GM19452 (cell line): ENCODE results near the gene CSH1.
"Not testable (repeated sequence)": the region's sequence is repeated elsewhere in the genome, so short reads cannot be mapped to it uniquely, and the experiment has no call there.

Source experiments
- ATAC-seq: cut with Tn5 transposase; IDR thresholded peaks from one replicate; pipeline ENCODE4 v1.9.1; 2021; ENCODE audit not compliant: unreplicated experiment

The CSH1 gene

DNA sequence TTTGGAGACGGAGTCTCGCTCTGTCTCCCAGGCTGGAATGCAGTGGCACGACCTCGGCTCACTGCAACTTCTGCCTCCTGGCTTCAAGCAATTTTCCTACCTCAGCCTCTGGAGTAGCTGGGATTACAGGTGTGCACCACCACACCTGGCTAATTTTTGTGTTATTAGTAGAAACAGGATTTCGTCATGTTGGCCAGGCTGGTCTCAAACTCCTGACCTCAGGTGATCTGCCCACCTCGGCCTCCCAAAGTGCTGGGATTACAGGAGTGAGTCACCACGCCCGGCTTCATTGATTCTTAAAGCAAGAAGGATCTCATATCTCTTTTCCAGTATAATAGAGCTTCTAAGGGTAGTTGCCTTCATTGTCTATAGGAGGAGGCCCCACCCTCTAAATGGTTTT, 8.4 kb upstream of the CSH1 start:
- not testable (repeated sequence) for ATAC-seq

DNA sequence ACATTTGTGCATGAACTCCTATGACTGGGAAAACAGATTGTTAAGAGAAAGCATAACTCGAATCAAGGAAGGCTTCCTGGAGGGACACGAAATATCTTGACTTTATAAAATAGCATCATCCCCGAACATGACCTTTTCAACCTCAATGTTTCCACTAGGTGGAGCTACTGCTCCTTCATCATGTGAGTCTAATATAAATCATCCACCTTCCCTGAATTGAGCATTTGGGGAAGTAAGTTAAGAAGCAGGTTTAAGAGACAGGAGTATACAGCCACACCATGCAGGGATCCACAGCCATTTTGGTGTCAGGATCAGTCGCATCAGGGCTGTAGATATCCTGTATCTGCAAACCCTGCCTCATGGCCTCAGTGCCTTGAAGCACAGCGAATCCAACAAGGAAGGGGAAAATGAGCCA, 7.4 kb upstream of the CSH1 start:
- ATAC-seq = not testable (repeated sequence)

DNA sequence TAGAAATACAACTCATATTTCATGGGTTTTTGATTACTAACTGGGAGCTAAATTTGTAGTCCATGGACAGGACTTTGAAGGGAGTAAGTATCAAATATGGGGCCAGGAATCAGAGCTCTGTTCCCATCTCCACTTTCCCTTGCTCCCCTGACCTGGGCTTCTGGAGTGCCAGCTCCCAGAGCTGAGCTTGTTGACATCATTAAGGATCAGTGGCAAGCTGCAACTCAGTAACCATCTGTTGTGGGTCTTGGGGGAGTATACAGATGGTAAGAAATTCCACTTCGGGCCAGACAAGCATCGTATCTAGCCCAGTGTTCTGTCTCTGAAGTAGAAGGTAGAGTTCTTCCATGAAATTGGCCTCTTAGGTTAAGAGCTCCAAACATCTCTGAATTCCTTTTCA, 5.6 kb upstream of the CSH1 start:
- not testable (repeated sequence) for ATAC-seq

DNA sequence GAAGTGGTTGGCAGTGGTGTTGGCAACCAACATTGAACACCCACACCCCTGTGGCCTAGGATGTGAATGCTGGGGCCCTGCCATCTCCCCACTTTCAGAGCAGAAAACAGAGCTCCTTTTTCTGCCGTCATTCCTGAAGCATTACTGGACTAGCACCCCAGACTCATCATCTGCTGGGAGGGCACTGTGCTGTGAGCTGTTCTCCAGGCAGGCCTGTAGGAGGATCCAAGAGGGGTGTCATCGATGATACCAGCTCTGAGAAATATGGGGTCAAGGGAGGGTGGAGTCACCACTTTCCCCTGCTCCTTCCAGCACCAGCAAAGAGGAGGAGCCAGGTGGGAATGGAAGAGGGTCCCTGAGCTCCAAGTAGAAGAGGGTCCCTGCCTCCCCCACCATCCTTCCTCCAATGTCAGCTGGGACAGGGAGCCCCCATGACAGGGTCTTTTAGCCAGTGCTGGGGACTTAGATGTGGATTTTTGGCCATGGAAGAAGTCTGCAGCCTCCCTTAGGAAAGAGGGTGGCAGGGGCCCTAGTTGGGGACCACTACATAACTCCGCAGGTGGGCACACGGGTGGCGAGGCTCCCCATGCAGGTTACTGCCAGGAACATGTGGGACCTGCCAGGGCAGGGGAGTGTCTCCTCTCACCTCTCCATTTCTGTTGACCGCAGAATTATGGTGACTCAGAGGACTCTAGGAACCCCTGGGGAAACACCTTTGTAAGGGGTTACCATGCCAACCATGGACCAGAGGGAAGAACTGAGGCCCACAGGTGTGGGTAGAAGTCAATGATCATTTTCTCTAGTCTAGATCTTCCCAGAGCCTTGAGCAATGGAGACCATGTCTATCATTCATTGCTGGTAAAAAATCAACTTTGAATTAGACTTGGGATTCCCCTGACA, 2.8 kb upstream of the CSH1 start:
- not testable (repeated sequence) for ATAC-seq

DNA sequence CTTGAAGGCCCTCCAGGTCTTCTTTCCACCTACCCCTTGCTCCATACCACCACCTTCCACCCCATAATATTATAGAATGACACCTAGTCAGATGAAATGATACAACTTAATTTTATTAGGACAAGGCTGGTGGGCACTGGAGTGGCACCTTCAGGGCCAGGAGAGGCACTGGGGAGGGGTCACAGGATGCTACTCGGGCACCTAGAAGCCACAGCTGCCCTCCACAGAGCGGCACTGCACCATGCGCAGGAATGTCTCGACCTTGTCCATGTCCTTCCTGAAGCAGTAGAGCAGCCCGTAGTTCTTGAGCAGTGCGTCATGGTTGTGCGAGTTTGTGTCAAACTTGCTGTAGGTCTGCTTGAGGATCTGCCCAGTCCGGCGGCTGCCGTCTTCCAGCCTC, 1.6 kb downstream of the CSH1 start:
- ATAC-seq = not testable (repeated sequence)

DNA sequence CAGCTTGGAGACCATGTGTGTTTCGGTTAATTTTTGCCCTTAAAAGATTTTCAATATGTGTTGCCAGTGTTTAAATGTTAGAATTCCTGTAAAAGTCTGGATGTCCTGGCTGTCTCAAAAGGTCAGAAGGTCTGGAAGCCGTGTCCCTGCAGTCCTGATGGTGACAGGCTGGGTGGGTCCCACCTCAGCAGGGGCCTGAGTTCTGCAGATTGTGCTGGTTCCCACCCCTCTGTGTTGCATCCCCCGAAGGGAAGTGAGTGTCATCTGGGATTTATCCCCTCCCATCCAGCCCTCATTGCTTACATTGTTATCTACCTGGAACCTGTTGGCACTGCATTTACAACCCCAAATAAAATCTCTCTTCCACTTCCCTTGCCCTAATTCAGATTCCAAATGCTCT, 2.4 kb downstream of the CSH1 start:
- not testable (repeated sequence) for ATAC-seq

DNA sequence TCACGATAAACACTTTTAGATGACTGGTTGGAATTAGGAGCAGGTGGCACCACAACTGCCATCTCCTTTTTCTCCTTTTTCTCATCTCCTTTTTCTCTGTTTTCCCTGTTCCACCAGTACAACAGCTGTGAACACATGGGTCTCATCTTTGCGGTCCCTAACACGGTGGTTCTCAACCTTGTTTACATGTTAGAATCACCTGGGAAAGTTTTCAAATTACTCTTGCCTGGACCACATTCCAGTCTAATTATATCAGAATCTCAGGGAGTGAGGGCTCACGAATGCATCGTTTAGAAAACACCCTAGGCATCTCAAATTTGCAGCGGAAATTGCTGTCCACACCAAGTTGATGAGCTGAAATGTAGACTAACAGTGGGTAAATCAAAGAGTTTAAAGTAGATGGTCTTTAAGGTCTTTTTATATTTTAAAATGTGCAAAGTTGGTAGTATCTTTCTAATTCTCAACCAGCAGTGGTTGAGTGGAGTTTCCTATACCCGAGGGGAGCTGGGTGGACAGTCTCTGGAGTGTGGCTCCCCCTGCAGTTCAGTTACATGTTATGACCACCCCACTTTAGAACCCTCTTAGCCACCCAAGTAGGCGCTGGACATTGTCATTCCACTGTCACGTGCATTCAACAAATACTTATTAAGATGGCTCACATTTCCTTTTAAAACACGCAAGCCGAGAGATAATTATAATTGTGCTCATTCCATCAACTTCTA, 3.9 kb downstream of the CSH1 start:
- not testable (repeated sequence) for ATAC-seq

DNA sequence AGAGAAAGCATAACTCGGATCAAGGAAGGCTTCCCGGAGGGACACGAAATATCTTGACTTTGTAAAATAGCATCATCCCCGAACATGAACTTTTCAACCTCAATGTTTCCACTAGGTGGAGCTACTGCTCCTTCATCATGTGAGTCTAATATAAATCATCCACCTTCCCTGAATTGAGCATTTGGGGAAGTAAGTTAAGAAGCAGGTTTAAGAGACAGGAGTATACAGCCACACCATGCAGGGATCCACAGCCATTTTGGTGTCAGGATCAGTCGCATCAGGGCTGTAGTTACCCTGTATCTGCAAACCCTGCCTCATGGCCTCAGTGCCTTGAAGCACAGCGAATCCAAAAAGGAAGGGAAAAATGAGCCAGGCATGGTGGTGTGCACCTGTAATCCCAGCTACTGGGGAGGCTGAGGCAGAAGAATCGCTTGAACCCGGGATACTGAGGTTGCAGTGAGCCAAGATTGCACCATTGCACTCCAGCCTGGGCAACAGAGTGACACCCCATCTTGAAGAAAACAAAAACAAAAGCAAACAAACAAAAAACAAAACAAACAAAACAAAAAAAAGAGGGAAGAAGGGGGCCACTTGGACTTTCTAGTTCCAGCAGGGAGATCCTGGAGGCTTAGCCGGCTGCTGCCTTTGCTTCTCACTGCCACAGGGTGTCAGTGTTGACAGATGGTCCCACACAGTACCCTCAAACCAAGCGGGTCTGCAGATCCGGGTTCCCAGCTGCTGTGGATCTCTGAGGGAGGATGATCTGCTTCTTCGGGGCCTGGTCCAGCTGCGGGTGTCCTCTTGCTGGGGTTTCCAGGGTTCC, 7.1 kb downstream of the CSH1 start:
- ATAC-seq = not testable (repeated sequence)

DNA sequence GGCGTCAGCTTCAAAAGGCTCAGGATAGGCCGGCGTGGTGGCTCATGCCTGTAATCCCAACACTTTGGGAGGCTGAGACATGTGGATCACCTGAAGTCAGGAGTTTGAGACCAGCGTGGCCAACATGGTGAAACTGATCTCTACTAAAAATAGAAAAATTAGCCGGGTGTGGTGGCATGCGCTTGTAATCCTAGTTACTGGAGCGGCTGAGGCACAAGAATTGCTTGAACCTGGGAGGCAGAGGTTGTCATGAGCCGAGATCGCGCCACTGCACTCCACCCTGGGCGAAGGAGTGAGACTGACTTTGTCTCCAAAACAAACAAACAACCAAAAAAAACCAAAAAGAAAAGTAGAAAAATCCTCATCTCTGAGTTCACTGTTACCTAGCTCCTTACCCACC, 11.3 kb downstream of the CSH1 start:
- ATAC-seq = not testable (repeated sequence)

DNA sequence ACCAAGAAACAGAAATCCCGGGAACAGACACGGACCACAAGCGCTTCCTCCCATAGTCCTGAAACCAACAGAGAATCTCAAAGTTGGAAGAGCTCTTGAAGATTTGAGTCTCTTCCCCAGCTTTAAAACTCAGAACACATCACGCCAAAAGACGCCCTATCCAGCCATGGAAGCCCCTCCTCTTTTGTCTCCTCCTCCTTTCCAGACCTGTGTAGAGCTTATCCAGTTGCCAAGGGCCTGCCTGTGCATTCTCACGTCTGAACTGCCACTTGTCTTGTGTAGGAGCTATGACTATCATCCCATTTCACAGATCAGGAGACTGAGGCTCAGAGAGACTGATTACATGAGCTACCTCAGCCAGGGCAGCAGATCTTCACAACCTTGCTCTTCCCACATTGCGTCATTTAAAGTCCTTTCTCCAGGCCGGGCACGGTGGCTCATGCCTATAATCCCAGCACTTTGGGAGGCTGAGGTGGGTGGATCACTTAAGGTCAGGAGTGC, 13.7 kb downstream of the CSH1 start:
- ATAC-seq = not testable (repeated sequence)

DNA sequence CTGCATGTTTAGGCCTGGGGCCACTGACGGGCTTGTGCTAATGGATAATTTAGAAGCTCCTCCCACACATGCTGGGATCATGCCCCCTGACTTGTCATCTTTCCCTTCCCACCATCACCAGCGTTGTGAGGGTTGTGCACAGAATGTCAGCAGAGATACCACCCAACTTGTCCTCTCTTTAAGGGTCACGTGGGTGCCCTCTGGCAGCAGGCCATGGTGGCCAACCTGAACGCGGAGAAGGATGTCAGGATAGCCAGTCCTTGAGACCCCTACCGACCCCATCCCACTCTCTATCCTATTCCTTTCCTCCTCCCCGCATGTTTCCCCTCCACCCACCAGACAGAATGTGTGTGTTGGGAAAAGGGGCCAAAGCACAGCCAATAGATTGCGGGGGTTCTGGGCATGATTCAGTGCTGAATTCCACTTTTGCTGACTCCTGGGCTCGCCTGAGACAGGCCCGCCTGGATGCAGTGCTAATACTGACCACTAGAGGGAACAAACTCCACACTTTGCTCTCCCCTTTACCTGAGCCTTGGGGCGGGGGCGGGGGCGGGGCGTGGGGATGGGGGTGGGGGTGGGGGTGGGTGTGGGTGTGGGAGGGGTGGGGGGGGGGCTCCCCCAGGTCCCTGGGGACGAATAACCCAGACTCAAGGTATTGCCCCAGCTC, 14.3 kb downstream of the CSH1 start, which contains the start of gene GH2:
Gene GH2, minus strand, starts transcription at position 10 of the 667 bp plus-strand sequence. CDS start 143 bp downstream, outside the sequence.
- no peak for ATAC-seq

DNA sequence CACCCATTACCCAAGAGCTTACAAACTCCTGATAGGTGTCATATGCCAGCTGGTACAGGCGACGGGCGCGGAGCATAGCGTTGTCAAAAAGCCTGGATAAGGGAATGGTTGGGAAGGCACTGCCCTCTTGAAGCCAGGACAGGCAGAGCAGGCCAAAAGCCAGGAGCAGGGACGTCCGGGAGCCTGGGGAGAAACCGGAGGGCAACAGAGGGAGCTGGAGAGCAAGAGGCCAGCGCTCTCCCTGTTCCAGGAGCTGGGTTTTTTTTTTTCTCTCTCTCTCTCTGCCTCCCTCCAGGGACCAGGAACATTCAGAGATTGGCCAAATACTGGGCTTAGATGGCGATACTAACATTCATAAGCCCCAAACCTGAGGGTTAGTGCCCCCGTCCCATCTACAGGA, 15.0 kb downstream of the CSH1 start:
- ATAC-seq = not testable (repeated sequence)

DNA sequence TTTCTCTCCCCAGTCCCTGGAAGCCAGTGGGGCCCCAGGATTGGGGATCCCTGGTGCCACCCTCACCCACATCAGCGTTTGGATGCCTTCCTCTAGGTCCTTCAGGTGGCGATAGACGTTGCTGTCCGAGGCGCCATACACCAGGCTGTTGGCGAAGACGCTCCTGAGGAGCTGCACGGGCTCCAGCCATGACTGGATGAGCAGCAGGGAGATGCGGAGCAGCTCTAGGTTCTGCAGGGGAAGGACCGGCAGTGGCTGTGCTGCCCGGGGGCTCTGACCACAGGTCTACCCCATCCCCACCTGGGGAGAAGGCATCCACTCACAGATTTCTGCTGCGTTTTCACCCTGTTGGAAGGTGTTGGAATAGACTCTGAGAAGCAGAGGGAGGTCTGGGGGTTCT, 15.7 kb downstream of the CSH1 start:
- no peak for ATAC-seq

DNA sequence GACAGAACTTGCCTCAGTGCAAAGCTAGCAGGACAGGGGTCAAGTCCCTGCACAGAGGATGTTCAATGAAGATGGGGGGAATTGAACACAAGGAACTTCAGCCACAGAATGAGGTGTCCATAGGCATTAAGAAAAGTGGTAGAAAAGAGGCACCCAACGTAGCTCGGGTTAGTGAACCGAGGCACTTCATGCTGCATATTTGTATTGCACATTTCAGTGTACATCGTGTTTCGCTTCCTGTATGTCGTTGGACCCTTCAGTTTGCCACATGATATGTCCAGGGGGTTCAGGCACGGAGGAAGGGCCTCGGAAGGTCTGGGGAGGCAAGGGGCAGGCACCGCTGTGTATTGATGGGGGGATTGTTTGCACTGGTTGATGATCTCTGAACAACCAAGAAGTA, 18.0 kb downstream of the CSH1 start:
- ATAC-seq = not testable (repeated sequence)

DNA sequence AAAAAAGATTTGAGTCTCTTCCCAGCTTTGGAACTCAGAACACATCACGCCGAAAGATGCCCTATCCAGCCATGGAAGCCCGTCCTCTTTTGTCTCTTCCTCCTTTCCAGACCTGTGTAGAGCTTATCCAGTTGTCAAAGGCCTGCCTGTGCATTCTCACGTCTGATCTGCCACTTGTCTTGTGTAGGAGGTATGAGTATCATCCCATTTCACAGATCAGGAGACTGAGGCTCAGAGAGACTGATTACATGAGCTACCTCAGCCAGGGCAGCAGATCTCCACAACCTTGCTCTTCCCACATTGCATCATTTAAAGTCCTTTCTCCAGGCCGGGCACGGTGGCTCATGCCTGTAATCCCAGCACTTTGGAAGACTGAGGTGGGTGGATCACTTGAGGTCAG, 21.7 kb downstream of the CSH1 start:
- ATAC-seq = not testable (repeated sequence)

DNA sequence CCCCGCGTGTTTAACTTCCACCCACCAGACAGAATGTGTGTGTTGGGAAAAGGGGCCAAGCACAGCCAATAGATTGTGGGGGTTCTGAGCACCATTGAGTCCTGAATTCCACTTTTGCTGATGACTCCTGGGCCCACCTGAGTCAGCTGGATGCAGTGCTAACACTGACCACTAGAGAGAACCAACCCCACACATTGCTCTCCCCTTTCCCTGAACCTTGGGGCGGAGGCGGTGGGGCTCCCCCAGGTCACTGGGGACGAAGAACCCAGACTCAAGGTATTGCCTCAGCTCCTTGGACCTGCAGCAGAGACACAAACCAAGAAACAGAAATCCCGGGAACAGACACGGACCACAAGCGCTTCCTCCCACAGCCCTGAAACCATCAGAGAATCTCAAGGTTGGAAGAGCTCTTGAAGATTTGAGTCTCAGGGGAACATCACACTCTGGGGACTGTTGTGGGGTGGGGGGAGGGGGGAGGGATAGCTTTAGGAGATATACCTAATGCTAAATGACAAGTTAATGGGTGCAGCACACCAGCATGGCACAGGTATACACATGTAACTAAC, 22.2 kb downstream of the CSH1 start:
- not testable (repeated sequence) for ATAC-seq

DNA sequence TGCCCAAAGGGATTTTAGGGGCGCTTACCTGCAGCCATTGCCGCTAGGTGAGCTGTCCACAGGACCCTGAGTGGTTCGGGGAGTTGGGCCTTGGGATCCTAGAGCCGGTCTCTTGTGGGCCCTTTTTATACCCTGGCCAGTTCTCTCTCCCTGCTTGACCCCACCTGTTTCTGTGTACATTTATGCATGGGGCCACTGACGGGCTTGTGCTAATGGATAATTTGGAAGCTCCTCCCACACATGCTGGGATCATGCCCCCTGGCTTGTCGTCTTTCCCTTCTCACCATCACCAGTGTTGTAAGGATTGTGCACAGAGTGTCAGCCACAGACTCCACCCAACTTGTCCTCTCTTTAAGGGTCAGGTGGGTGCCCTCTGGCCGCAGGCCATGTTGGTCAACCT, 22.8 kb downstream of the CSH1 start, which contains the start of gene CSH2:
Gene CSH2, minus strand, starts transcription at position 101 of the 400 bp plus-strand sequence. Its CDS starts 63 bp downstream, at position 38.
- ATAC-seq = not testable (repeated sequence)

DNA sequence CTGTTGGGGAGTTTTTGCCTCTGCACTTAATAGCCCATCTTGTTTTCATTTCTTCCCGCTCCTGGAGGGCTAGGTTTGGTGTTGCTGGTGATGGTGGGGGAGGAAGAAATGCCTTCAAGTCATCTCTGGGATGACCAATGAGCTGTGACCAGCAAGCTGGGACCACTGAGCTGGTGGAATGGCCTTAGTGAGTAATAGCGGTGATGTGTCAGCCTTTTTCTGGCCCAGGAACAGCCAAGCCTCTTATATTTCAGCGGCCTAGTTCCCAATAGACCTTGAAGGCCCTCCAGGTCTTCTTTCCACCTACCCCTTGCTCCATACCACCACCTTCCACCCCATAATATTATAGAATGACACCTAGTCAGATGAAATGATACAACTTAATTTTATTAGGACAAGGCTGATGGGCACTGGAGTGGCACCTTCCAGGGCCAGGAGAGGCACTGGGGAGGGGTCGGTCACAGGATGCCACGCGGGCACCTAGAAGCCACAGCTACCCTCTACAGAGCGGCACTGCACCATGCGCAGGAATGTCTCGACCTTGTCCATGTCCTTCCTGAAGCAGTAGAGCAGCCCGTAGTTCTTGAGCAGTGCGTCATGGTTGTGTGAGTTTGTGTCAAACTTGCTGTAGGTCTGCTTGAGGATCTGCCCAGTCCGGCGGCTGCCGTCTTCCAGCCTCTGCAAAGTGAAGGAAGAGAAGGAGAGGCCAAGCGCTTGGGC, 24.6 kb downstream of the CSH1 start:
- ATAC-seq = not testable (repeated sequence)

DNA sequence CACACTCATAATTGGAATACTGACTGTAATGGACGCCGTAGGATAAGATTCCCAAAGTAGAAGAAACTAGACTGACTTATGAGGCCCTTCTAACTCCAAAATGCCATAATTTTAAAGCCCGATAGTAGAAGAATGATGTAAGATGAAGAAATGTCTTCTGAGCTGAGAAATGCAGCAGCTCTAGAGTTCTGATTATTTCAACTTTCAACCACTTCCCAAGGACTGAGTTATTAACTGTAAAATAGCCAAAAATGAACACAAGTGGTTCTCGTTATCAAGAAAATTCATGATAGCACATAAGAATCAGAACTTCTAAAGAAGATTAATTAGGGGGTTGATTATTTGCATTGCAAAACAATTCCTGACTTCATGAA, 26.1 kb downstream of the CSH1 start:
- ATAC-seq = not testable (repeated sequence)
